GM23248 (cell line): ENCODE data around the gene CDH4. TPM values are rescaled to one million over a fixed set of nuclear protein-coding genes. Genes with fewer than 3 reads are reported as not detected.

Experiments used
- DNase-seq: peaks from one replicate; pipeline ENCODE4 v3.0.0-alpha.2; 2015
- H2AFZ ChIP-seq: fragments of 200-600 bp; sonication (generic); 2 replicates; pipeline ENCODE4 v1.6.1; 2016; ENCODE audit warnings: antibody characterized with exemption
- H3F3A ChIP-seq: fragments of 200-600 bp; sonication (generic); 2 replicates; pipeline ENCODE4 v1.6.1; 2016; ENCODE audit warnings: mild to moderate bottlenecking, antibody characterized with exemption, mixed run types; ENCODE audit not compliant: insufficient read depth
- H3K27ac ChIP-seq: fragments of 200-600 bp; sonication (generic); 2 replicates; pipeline ENCODE4 v1.5.1; 2016; ENCODE audit warnings: mild to moderate bottlenecking
- H3K27me3 ChIP-seq: fragments of 200-600 bp; sonication (generic); replicated peaks from 2 replicates; pipeline ENCODE4 v1.6.1; 2016; ENCODE audit warnings: mild to moderate bottlenecking; ENCODE audit not compliant: insufficient read depth
- H3K36me3 ChIP-seq: fragments of 200-600 bp; sonication (generic); 2 replicates; pipeline ENCODE4 v1.6.1; 2016; ENCODE audit warnings: low read depth, mild to moderate bottlenecking
- H3K4me1 ChIP-seq: fragments of 200-600 bp; sonication (generic); 2 replicates; pipeline ENCODE4 v1.6.1; 2016; ENCODE audit warnings: mild to moderate bottlenecking; ENCODE audit not compliant: insufficient read depth
- H3K4me2 ChIP-seq: fragments of 200-600 bp; sonication (generic); one replicate; pipeline ENCODE4 v1.6.1; 2016; ENCODE audit warnings: mild to moderate bottlenecking; ENCODE audit not compliant: unreplicated experiment
- H3K4me3 ChIP-seq: fragments of 200-600 bp; sonication (generic); 2 replicates; pipeline ENCODE4 v1.5.1; 2016; ENCODE audit warnings: mild to moderate bottlenecking
- H3K79me2 ChIP-seq: fragments of 200-600 bp; sonication (generic); 2 replicates; pipeline ENCODE4 v1.6.1; 2016; ENCODE audit warnings: mild to moderate bottlenecking; ENCODE audit not compliant: insufficient read depth
- H3K9ac ChIP-seq: fragments of 200-600 bp; sonication (generic); 2 replicates; pipeline ENCODE4 v1.6.1; 2016; ENCODE audit warnings: mild to moderate bottlenecking
- H3K9me2 ChIP-seq: fragments of 200-600 bp; sonication (generic); 2 replicates; pipeline ENCODE4 v1.6.1; 2016; ENCODE audit warnings: mixed run types, mild to moderate bottlenecking, moderate library complexity; ENCODE audit not compliant: insufficient read depth
- H3K9me3 ChIP-seq: fragments of 200-600 bp; sonication (generic); one replicate; pipeline ENCODE4 v1.6.1; 2017; ENCODE audit warnings: low read depth
- H4K20me1 ChIP-seq: fragments of 200-600 bp; sonication (generic); 2 replicates; pipeline ENCODE4 v1.6.0; 2016; ENCODE audit not compliant: insufficient read depth
- EZH2 ChIP-seq: fragments of 200-600 bp; sonication (generic); IDR thresholded peaks from 2 replicates; pipeline ENCODE4 v1.6.1; 2018; ENCODE audit warnings: antibody characterized with exemption, mild to moderate bottlenecking; ENCODE audit not compliant: insufficient read depth, poor library complexity, severe bottlenecking
- EZH2phosphoT487 ChIP-seq: fragments of 200-600 bp; sonication (generic); IDR thresholded peaks from 2 replicates; pipeline ENCODE4 v1.6.1; 2018; ENCODE audit warnings: antibody characterized with exemption, moderate library complexity, mild to moderate bottlenecking, low read depth; ENCODE audit not compliant: insufficient read depth
- WGBS, 2 experiments: methylation state at CpG; one replicate each; pipeline ENCODE4 v1.1.6; 2015 to 2017; ENCODE audit warnings: low lambda C conversion rate in 2 of 2, low coverage in 1 of 2; ENCODE audit errors: missing lambda C conversion rate in 2 of 2; 5-methylcytosine and 5-hydroxymethylcytosine counted together
- in situ Hi-C: fragments of 300-500 bp; cut with MboI; formaldehyde crosslinking; loops from 2 replicates; pipeline ENCODE4 v1.15.0; 2020
- polyA plus RNA-seq: library from polyadenylated mRNA; unstranded; fragments of >200 nt; fragmentation: Nextera tagmentation; extraction: Ambion mirVana; gene quantifications from 2 replicates; pipeline ENCODE4 v1.2.1, GENCODE V29; 2016
- total RNA-seq: library from RNA; depleted of rRNA; stranded (reverse); fragments of >200 nt; shearing (Covaris generic); gene quantifications from 2 replicates; pipeline ENCODE4 v1.2.3, GENCODE V29; 2014

Gene CDH4
- total and polyA plus RNA-seq, 2 experiments from 2014 or later, result 1.1 to 3.9 TPM

- no peak for DNase-seq
- in situ Hi-C loops, result no loop called here
Measured at GRCh38 chr20:61816606-61817460, 564.8 kb downstream of the CDH4 start.

GRCh38 chr20:61817575-61817974 lies 565.5 kb downstream of the CDH4 start:
- Histone ChIP-seq H3K9ac (no peak overlapping the region), H4K20me1 (no peaks in the 10 kb centered on the region), H3K4me3 (no peak overlapping the region), H3K4me1 (no peaks in the 10 kb centered on the region), H3K9me3 (no peaks in the 10 kb centered on the region), H2AFZ (no peak overlapping the region), H3K9me2 (no peaks in the 10 kb centered on the region), H3K27me3 (no peaks in the 10 kb centered on the region; the same call in none of the 2 replicates), H3K79me2 (no peaks in the 10 kb centered on the region), H3K4me2 (no peak overlapping the region), H3K36me3 (no peaks in the 10 kb centered on the region), H3F3A (no peaks in the 10 kb centered on the region), H3K27ac (no peak overlapping the region)
- in situ Hi-C loops, result no loop called here
- TF ChIP-seq EZH2phosphoT487 (no peak), EZH2 (no peak)
- no peak for DNase-seq
- WGBS, 2 experiments, result 50 to 56% methylated on average over 13 of the region's 13 CpGs

More at GRCh38 chr20:61816606-61817460, 564.8 kb downstream of the CDH4 start:
- Histone ChIP-seq H4K20me1 (no peaks in the 10 kb centered on the region), H3K9me2 (no peaks in the 10 kb centered on the region), H3K27me3 (no peaks in the 10 kb centered on the region; the same call in none of the 2 replicates), H3F3A (no peaks in the 10 kb centered on the region), H3K4me3 (no peak overlapping the region), H3K4me1 (no peaks in the 10 kb centered on the region), H3K27ac (no peak overlapping the region), H3K79me2 (no peaks in the 10 kb centered on the region), H3K36me3 (no peaks in the 10 kb centered on the region), H2AFZ (no peak overlapping the region), H3K9ac (no peak overlapping the region), H3K9me3 (no peaks in the 10 kb centered on the region), H3K4me2 (no peak overlapping the region)
- WGBS, 2 experiments, result 55% methylated on average over 20 to 25 of the region's 25 CpGs
- no peak for TF ChIP-seq EZH2phosphoT487
- no peak for TF ChIP-seq EZH2

- Histone ChIP-seq H4K20me1 (no peaks in the 10 kb centered on the region), H2AFZ (no peak overlapping the region), H3F3A (no peaks in the 10 kb centered on the region), H3K36me3 (no peaks in the 10 kb centered on the region), H3K4me1 (no peaks in the 10 kb centered on the region), H3K9me2 (no peaks in the 10 kb centered on the region), H3K9me3 (no peaks in the 10 kb centered on the region), H3K79me2 (no peaks in the 10 kb centered on the region), H3K27ac (no peak overlapping the region), H3K27me3 (no peaks in the 10 kb centered on the region; the same call in none of the 2 replicates), H3K4me2 (no peak overlapping the region), H3K4me3 (no peak overlapping the region), H3K9ac (no peak overlapping the region)
- in situ Hi-C loops, result no loop called here
- 55 to 57% methylated on average over 31 to 32 of the region's 32 CpGs for WGBS, 2 experiments
- TF ChIP-seq EZH2 (no peak), EZH2phosphoT487 (no peak)
- no peak for DNase-seq
Measured at GRCh38 chr20:61818746-61819573, 566.9 kb downstream of the CDH4 start.

- H3K9ac ChIP-seq, result no peak overlapping the region
- no peak overlapping the region for H3K4me3 ChIP-seq
- H3K36me3 ChIP-seq, result no peaks in the 10 kb centered on the region
- no peaks in the 10 kb centered on the region; the same call in none of the 2 replicates for H3K27me3 ChIP-seq
- no peak overlapping the region for H2AFZ ChIP-seq
- no peaks in the 10 kb centered on the region for H3K4me1 ChIP-seq
- H3K4me2 ChIP-seq, result no peak overlapping the region
- no peaks in the 10 kb centered on the region for H3F3A ChIP-seq
- no peaks in the 10 kb centered on the region for H3K79me2 ChIP-seq
- TF ChIP-seq EZH2phosphoT487, result no peak
- no peak for TF ChIP-seq EZH2
- H3K27ac ChIP-seq, result no peak overlapping the region
- in situ Hi-C loops, result no loop called here
- no peaks in the 10 kb centered on the region for H4K20me1 ChIP-seq
- H3K9me3 ChIP-seq, result no peaks in the 10 kb centered on the region
- DNase-seq, result no peak
- no peaks in the 10 kb centered on the region for H3K9me2 ChIP-seq
- WGBS, 2 experiments, result 40 to 51% methylated on average over 3 of the region's 3 CpGs
Measured at GRCh38 chr20:61819574-61819846, 567.4 kb downstream of the CDH4 start.
